Stimulated activated CD4-positive, alpha-beta T cell treated with anti-CD3 and anti-CD28 coated beads, Interleukin-4, amount 100 ng/mL, for 1 hour (primary cell): ENCODE data around the gene RFX3.

Experiments used
- DNase-seq: peaks from one replicate; pipeline ENCODE4 v3.0.0-alpha.2; 2020

The RFX3 gene

DNA sequence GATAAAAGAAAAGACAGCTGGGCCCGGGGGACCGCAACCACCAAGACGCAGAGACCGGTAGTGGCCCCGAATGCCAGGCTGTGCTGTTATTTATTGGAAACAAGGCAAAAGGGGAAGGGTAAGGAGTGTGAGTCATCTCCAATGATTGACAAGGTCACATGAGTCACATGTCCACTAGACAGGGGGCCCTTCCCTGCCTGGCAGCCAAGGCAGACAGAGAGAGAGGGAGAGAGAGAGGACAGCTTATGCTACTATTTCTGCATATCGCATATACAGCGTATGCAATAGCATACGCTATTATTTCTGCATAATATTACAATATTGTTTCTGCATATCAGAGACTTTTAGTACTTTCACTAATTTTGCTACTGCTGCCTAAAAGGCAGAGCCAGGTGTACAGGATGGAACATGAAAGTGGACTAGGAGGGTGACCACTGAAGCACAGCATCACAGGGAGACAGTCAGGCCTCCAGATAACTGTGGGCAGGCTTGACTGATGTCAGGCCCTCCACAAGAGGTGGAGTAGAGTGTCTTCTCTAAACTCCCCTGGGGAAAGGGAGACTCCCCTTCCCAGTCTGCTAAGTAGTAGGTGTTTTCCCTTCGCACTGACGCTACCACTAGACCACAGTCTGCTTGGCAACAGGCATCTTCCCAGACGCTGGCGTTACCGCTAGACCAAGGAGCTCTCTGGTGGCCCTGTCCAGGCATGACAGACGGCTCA lies 50.3 kb downstream of the RFX3 start:
- no peak for DNase-seq

DNA sequence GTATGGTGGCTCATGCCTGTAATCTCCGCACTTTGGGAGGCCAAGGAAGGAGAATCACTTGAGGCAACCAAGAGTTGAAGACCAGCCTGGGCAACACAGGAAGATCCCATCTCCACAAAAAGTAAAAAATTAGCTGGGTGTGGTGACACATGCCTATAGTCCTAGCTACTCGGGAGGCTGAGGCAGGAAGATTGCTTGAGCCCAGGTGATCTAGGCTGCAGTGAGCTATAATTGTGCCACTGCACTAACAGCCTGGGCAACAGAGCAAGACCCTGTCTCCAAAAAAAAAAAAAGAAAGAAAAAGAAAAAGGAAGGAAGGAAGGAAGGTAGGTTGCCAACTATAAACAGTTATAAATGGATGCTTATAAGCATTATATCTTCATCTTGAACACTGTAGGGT lies 51.0 kb downstream of the RFX3 start:
- no peak for DNase-seq

DNA sequence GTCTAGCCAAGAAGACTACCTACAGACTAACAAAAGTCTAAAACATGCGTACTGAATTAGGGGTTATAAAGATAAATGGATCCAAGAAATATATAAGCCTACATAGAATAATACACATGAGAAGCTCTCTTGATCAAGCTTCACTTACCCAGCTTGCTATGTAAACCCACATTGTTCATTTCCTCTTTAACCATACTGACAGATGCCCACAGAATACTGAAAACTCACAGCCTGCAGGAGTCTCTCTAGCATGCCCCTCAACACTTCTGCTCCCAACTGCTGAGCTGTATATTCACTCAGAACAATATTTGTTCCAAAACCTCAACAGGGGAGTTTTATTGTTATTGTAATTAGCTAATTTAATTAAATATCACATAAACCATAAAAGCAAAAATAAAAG lies 52.4 kb downstream of the RFX3 start:
- DNase-seq = no peak

DNA sequence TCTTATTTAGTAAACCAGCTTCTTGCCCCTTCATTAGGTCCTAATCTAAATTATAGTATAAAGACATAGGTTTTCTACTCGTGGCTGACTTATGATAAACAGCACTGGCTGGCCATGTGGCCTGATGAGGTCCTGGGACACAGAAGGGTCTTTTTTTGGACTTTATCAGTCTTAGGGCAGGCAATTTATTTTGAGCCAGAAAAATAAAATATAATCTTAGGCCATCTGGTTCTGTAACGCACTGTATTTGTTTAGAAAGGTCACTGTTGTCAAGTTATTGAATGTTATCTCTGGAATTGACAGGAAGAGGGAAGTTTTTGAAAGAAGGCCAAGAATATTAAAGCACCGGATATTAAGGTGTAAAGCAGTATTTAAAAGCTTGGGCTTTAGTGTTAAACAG lies 53.9 kb downstream of the RFX3 start:
- DNase-seq = no peak

DNA sequence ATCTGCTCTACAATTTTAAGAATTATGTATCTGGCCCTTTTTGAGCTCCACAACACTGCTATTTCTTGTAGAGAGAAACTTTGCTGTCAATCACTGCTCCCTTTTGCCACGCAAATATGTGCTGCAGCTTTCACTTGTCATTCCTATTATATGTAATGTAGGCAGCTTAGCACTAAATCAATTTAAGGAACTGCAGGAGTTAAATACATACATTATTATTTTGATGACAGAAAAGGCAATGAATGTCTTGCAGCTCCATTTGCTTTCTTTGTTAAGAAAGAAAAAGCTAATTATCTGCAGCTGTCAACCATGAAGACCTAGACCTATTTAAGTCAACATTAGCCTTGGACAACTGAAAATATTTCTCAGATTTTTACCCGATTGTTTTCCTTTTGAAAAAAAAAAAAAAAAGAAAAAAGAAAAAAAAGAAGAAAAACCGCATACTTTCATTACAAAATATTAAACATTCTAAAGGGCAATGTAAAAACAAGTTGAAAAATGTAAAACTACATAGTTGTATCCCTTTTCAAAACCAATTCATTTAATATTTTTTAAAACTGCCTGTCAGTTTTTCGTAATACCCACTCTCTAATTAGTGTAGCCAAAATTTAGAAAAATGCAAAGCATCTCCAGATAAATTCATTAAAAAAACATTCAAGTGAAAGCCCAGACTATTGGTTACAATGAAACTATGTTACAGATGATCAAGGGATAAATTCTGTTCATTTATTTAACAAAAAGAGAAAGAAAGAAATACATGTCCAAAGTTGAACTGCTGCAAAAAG lies 57.2 kb downstream of the RFX3 start:
- no peak for DNase-seq

DNA sequence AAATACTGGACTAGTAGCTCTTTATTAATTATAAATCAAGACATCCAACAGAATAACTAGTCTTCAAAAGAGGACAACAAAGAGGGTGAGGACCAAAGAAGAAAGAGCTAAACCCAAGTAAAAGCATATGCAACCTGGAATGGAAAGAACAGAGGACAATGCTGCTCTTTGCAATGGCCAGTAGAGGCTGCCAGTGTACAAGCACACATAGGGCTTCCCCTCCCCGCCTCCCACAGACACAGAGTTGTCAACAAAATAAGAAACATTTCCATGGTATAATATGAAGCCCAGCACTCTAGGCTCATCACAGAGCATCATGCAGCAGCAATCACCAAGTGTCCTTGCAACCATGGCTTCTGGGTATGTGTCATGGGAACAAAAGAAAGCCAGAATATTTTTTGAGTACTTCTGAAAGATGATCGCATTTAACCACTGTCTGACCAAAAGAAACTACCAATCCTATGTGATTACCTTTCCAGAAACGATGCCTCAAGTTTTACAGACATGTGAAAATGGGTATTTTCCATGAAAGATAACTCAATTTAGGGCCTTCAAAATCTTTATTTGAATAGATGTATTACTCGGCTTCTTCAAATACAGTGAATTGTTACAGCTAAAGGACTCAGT lies 58.1 kb downstream of the RFX3 start:
- peak; percentile 52 for DNase-seq

DNA sequence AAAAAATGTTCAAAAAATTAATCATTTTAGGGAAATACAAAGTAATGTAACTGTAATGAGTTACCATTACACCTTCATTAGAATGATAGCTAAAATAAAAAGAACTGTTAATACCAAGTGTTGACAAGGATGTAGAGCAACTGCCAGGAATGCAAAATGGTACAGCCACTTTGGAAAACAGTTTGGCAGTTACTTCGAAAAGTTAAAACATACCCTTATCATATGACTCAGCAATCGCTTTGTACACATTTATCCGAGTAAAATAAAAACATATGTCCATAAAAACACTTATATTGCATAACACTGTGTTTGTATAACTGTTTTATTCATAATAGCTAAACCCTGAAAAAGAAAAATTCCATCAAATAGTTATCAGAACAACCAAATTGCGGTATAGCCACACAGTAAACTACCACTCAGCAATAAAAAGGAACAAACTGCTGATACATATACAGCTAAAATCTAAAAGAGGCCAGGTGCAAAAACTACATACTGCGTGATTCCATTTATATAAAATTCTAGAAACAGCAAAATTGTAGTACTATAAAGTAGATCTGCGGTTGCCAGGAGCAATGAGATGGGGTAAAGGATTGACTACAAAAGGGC lies 61.7 kb downstream of the RFX3 start:
- DNase-seq = no peak

DNA sequence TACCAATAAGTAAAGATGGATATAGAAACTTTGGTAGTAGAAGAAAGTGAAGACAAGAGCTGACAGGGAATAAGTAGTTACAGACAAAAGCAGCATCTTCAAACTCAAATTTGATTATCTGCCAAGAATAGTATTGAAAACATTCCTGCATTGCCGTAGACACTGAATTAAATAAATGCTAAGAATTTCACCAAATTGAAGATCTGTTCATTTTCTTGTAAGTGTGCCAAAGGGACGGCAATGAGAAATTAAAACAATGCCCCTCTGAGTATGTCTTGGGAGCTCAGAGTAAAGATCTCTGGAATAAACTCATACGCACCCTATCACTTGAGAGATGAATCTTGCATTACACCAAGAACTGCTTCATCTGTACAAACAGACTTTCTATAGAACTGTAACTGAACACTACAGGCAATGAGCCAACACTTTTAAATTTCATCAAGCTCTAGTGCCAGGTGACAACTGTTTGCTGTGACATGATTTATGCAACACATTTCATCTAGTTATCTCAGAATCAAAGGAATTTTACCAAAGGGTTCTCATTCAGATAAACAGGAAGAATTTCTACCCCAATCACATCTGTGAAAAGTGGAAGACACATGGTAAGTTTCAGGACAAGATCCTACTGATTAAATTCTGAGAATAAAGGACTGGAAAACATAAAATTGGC lies 66.9 kb downstream of the RFX3 start:
- DNase-seq = no peak

DNA sequence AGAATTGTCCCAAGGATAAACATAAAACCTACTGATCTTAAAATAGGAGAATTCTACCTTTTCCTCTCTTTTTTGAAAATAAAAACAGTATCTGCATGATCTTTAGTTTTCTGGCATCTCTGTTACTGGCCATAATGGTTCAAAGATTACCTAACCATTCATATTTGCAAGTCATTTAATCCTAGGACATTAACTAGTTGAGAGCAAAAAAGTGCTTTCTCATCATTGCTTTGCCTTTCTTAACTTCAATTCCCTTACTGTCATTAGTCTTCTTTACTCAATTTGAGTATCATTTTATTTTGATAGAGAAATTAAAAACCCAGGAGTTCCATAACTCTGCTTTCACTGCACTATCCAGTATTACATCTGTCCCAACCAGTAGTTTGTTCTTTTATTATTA lies 68.6 kb downstream of the RFX3 start:
- DNase-seq = no peak

DNA sequence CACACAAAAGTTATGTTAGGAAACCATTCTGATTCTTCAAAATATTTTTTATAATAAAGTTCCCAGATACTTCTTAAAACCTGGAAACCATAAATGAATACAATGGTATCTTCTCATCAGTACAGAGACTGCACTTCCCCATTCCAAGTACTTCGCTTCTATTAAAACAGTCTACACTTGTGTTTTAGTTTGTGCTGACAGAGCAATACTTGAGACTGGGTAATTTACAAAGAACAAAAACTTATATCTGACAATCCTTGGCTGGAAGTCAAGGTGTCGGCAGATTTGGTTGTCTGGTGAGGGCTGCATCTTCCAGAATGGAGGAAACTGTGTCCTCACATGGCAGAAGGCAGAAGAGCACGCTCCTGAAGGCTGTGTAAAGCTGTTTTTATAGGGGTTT lies 70.1 kb downstream of the RFX3 start:
- no peak for DNase-seq

DNA sequence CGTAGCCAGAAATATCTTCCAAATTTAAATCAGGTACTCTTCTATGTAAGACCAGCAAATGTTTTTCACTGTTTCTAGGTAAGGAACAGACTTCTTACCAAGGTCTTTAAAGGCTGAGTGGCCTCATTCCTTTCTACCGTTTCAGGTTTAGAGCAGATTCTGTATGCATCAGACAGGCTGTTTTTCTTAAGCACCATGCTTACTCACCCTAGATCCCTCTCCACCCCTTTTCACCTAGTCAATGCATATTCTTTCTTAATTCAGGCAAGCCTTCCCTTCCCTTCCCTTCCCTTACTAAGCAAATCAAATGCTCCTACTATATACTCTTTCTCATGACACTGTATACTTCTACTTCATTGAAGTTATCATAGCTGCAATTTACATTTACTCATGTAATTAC lies 70.7 kb downstream of the RFX3 start:
- DNase-seq = no peak

DNA sequence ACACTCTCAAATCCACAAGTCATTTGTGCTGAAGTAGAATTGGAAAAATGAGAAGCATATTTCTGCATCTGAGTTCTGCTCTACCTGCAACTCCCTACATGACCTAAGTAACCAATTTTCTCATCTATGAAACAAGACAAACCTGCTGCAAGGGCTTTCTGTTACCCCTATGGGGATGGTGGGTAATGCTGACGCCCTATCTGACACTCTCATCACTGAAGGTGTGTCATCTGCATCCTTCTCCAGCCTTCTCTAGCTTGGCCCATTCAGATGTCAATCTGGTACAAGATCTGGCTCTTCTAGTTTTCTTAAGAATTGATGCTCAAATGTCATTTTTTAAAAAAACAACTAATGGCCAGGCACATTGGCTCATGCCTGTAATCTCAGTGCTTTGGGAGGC lies 73.8 kb downstream of the RFX3 start:
- no peak for DNase-seq

DNA sequence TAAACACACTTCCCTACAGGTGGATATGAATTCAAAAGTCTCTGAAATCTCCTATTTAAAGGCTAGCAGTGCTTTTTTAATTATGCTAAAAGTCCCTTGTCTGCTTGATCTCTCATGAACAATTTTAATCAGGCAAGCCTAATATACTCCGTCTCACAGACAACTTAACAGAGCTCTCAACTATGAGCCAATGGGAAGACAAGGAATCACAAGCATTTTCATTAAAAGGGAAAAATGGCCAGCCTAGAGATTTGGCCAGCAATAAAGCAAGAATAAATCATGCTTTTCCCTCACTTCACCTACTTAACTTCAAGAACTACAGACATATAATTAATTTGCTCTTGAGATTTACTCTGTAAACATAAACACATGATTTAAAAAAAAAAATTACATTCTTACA lies 78.0 kb downstream of the RFX3 start:
- DNase-seq = no peak

DNA sequence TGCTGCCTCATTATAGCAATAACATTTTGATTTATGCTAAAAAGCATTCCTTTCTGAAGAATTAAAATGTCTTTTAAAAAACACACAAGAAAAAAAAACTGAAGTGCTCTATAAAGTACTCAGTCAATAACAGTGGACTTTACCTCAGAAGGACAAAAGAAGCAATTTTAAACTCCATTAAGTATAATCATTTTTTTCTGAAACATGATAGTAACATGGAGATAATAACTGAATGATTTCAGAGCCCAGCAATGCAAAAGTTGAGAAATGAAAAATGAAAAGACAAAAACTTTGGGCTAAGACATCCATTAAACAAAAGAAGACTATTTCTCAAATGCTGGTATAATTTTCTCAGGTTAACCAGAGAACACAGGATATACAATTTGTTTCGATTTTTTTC lies 78.7 kb downstream of the RFX3 start:
- DNase-seq = no peak

DNA sequence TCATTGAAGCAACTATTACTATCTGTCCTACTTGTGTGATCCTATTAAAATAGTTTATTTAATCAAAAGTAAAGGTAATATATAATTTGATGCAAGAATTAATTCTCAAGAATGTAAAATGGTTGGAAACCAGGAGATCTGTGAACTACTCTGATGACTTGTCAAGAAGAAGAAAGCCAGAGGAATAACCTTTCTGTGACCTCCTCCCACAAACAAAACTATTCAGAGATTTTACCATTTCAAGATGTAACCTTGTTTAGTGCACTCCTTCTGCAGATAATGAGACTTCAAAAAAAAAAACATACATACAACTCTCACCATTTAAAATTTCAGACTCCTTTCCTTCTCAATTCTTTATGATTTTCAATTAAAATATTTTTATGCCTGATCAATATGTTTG lies 79.5 kb downstream of the RFX3 start:
- no peak for DNase-seq

DNA sequence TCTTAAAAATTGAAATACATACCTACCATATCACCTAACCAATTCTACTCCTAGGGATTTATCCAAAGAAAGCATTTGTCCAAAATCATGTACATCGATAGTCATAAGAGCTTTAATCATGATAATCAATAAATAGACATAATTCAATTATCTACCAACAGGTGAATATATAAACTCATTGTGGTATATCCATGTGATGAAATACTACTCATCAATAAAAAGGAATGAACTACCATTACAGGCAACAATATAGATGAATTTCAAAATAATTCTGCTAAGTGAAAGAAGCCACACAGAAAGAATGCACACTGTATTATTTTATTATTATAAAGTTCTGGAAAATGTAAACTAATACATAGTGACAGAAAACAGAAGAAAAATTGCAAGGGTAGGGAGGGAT lies 81.8 kb downstream of the RFX3 start:
- DNase-seq = no peak

DNA sequence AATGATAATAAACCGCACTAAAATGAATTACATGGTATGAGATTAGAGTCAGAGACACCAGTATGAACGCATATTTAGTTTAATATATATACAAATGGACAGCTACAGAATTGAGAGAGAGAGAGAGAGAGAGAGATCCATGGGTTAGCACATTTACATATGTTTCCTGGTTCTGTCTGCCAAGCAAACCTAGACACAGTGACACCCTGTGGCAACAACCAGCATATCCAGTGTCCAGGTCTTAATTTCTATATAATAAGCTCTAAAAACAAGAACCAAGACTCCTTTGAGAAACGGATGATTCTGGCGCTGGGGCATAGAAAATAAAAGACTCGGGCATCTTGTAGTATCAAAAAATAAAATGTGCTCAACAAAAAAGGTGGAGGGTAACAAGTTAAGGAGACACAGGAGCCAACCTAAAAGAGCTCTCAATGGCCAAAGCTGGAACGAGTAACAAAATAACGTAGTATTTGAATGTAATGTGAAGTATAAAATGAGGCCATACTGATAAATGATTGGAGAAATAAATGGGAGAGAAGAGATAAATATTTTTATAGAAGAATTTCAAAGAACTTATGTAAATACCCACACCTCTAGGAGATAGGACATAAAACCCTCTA lies 84.5 kb downstream of the RFX3 start:
- DNase-seq = peak; percentile 54

DNA sequence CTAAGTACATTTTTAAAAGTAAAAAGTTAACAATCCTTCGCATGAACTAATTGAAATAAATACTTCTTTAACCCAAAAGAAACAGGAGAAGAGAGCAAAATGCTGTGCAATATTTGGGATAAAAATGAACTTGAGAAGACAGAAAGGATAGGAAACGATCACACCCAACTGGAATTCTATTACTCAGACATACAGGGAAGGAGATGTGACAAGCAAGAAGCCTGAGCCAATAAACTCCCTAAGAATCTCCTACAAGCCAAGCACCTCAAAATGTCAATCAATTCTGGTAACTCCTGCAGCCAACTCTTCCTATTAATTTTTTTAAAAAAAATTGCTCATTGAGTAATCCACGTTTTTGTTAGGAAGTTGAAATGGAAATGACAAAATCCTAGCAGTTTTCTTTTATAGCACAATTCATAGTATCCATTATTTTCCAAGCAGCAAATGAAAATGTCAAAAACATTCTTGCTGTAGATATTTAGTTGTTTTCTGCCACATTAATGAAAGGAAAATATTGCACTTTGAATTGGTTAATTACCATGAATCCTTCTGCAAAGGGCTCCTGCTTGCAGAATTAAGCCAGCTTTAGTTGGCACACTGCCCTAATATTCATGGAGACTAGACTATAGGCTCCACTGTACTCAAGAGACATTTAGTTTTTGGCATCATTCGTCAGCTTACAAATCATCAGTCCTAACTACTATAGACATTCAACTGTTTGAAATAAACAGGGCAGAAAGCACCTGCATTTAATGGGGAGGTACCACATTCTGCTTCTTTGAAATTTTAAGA lies 89.0 kb downstream of the RFX3 start:
- DNase-seq = no peak

DNA sequence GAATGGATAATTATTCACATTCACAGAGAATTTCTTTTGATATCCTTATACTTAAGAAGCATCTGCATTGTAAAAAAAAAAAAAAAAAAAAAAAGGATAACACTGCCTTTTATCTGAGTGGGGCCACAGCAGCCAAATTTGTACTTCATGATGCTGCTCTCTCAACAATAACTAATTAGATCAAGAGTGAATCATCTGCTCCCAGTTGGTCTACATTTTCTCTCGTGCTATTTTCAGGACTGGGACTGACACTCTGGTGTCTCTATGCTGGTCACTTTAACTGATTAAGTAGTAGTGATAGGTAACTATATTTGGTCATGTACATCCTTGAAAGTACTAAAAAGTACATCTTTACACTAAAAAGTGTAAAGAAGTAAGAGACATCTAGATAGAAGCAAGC lies 90.1 kb downstream of the RFX3 start:
- no peak for DNase-seq

DNA sequence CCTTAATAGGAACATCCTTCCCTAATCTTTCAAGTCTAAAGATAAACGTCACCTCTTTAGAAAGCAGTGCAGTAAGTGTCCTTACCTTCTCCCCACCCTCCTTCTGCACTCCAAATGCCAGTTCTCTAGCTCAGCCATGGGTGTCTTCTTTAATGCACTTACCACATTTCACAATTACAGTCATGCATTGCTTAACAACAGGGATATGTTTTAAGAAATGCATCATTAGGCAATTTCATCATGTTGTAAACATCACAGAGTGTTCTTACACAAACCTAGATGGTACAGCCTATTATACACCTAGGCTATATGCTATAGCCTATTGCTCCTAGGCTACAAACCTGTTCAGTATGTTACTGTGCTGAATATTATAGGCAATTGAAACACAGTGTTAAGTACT lies 91.2 kb downstream of the RFX3 start:
- no peak for DNase-seq

DNA sequence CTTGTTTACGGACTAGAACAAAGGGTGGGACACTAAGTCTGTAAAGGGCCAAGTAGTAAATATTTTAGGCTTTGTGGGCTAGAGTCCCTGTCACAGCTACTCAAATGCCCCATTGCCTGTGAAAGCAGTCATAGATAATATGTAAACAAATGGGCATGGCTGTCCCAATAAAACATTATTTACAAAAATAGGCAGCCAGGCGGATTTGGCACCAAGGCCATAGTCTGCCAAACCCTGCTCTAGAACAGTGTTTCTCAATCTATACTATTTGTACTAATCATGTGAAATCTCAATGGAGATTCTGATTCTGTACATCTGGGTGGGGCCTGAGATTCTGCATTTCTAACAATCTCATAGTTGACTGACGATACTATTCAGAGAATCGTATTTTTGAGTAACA lies 92.0 kb downstream of the RFX3 start:
- DNase-seq = no peak

DNA sequence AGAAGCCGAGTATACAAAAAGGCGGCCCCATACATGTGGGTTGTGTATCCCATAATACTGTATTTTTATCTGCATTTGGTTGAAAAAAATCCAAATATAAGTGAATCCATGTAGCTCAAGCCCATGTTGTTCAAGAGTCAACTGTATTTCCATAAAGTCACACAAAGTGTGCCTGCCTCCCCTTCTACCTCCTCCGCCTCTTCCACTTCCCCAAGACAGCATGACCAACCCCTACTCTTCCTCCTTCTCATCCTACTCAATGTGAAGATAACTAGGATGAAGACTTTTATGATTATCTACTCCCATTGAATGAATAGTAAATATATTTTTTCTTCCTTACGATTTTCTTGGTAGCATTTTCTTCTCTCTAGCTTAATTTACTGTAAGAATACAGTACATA lies 92.7 kb downstream of the RFX3 start:
- no peak for DNase-seq
